ENCODE data around the gene AIFM3.

The AIFM3 gene

GRCh38 chr22:20989323-20990138, 22.5 kb downstream of the AIFM3 start:
- H3K4me3 ChIP-seq (ENCODE audit: low read depth, low read length) = no peak overlapping the region

GRCh38 chr22:20990184-20991180, 23.4 kb downstream of the AIFM3 start:
- H3K4me3 ChIP-seq (ENCODE audit: low read depth, low read length) = no peak overlapping the region

GRCh38 chr22:20991252-20992055, 24.4 kb downstream of the AIFM3 start:
- no peak overlapping the region for H3K4me3 ChIP-seq (ENCODE audit: low read depth, low read length)

DNA sequence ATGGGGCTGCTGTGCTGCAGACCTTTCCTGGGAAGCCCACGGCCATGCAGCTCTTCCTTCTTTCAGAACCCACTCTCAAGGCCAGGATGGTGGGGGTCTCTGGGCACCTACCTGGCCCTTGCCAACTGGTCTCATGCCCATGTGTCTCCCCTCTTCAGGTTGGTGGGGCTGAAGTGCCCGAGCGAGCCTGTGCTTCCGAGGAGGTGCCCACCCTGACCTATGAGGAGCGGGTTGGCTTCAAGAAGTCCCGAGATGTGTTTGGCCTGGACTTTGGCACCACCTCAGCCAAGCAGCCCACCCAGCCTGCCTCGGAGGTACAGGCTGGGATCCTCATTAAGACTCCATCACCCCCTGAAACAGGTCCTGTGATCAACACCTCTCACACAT, 25.0 kb downstream of the AIFM3 start:
- H3K4me3 ChIP-seq (ENCODE audit: low read depth, low read length) = no peak overlapping the region

DNA sequence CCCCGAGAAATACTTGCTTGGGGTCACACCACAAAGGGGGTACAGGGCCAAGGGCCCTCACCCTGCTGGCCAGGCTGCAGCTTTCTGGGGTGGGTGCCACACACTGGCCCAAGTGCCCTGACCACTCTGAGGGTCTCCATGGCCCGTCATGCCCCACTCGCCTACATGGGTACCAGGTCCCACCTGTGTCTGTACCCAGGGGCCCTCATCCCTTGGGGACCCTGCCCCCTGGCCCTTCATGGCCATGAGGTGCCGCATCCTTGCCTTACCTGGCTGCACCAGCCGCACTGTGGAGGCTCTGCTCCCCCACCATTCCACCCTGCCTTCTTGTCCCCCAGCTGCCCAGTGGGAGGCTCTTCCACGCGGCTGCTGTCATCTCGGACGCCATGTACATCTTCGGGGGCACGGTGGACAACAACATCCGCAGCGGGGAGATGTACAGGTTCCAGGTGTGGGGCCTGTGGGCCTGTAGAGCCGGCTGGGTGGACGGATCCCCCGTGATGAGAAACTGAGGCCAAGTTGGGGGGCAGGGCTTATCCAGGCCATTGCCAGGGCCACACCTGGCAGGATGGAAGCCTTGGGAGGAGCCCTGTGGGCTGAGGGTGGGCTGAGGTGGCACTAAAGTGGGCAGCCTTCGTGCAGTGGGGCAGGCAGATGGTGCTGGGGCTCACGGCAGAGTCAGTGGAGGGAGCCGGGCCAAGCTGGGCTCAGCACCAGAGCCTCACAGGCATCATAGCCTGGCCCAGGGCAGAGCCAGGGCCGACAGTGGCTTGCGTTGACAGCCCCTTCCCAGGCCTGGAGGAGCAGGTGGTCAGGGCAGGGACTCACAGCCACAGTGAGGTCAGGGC, 25.6 kb downstream of the AIFM3 start:
- H3K4me3 ChIP-seq (ENCODE audit: low read depth, low read length) = no peak overlapping the region

- H3K4me3 ChIP-seq (ENCODE audit: low read depth, low read length) = no peak overlapping the region
Observed at GRCh38 chr22:20993304-20994127, 26.5 kb downstream of the AIFM3 start.

- no peak overlapping the region for H3K4me3 ChIP-seq (ENCODE audit: low read depth, low read length)
Observed at GRCh38 chr22:20994128-20994901, 27.3 kb downstream of the AIFM3 start.

DNA sequence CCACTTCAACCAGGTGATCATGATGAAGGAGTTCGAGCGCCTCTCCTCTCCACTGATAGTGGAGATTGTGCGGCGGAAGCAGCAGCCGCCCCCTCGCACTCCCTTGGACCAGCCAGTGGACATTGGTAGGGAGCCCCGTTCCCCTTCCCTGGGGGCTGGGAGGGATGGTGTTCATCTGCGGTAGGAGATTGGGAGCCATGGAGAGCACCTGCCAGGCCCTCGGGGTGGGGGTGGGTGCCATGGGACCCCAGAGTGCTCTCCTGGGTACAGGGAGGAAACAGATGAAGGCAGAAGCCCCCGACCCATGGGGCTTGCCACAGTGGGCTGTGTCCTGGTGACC, 27.8 kb downstream of the AIFM3 start:
- H3K4me3 ChIP-seq (ENCODE audit: low read depth, low read length) = no peak overlapping the region

DNA sequence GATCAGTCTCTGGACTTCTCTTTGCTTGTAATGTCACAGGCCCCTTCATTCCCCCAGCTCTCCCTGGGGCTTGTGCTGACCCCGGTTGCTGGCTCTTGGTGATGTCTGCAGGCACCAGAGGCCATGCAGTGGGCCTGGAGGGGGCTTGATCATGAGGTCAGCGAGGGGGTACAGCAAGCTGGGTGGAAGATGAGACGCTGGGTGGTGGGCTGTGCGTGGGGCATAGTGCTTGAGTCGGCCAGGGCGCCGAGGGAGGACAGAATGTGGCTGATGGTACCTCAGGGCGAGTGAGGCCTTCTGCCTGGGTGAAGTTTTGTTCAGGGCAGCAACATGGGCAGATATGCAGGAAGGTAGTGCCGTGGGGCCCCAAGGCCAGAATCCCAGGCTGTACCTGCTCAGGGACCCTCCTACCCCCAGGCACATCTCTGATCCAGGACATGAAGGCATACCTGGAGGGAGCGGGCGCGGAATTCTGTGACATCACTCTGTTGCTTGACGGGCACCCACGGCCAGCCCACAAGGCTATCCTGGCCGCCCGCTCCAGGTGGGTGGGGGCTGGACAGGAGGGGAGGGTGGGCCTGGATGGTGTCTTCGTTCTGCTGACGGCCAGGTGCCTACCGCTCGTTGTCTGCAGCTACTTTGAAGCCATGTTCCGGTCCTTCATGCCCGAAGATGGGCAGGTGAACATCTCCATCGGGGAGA, 28.4 kb downstream of the AIFM3 start:
- no peak overlapping the region for H3K4me3 ChIP-seq (ENCODE audit: low read depth, low read length)

GRCh38 chr22:20996031-20996410, 29.0 kb downstream of the AIFM3 start:
- H3K4me3 ChIP-seq (ENCODE audit: low read depth, low read length) = no peak overlapping the region

DNA sequence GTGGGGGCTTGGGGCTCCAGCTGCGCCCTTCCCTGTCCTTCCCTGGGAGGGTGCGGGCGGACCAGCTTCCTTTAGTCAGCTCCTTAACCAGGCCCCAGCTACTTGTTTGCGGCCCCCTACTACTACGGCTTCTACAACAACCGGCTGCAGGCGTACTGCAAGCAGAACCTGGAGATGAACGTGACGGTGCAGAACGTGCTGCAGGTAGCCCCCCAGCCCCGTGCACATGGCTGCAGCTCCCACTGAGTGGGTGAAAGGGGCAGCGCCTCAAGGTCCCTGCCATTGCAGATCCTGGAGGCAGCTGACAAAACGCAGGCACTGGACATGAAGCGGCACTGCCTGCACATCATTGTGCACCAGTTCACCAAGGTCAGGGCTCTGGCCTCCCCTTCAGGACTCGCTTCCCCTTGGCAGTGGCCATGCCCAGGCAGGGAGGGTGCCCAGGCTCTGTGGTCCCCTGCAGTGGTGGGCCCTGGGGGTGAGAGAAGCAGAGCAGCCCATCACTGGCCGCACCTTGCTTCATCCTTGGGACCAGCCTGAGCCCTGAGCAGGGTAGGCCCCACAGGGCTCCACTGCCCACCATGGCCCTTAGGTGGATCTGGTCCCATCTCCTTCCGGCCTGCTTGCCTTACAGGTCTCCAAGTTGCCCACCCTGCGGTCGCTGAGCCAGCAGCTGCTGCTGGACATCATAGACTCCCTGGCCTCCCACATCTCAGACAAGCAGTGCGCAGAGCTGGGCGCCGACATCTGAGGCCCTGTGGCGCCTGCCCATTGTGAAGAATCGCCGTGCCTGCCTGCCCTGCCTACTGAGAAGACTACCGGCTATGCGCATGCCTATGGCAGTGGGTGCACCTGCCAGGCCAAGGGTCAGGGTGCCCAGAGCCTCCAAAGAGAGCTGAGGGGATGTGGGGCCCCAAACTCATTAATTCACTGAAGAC, 29.8 kb downstream of the AIFM3 start:
- no peak overlapping the region for H3K4me3 ChIP-seq (ENCODE audit: low read depth, low read length)

DNA sequence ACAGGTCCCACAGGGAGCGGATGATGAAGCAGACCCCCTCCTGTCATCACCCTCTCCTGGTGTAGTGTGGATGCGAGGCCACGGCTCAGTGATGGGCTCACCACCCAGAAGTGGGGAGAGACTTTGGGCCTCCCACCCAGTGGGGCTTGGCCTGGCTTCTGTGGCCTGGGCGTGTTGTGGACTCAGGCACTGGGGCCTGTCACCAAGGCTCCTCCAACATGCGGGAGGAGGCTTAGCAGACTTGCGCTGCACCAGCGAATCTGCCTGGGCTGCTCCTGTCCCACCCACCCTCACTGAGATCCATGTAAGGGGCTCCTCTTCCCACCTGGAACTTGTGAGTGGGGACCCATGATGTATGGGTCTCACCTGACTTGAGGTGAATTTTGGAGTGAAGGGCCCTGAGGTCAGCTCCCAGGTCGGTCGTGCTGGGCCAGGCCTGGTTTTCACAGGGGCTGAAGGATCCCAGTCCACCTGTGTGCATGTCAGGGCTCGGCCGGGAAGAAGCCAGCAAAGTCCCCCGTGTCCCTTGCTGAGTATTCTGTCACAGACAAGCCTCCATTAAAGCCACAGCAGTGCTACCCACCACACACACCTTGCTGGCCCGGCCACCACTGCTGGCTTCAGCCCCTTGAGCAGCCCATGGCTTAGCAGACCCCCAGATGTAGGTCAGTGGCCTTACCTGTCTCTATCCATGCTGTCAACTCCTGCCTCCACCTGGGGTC, 30.6 kb downstream of the AIFM3 start:
- no peak overlapping the region for H3K4me3 ChIP-seq (ENCODE audit: low read depth, low read length)

DNA sequence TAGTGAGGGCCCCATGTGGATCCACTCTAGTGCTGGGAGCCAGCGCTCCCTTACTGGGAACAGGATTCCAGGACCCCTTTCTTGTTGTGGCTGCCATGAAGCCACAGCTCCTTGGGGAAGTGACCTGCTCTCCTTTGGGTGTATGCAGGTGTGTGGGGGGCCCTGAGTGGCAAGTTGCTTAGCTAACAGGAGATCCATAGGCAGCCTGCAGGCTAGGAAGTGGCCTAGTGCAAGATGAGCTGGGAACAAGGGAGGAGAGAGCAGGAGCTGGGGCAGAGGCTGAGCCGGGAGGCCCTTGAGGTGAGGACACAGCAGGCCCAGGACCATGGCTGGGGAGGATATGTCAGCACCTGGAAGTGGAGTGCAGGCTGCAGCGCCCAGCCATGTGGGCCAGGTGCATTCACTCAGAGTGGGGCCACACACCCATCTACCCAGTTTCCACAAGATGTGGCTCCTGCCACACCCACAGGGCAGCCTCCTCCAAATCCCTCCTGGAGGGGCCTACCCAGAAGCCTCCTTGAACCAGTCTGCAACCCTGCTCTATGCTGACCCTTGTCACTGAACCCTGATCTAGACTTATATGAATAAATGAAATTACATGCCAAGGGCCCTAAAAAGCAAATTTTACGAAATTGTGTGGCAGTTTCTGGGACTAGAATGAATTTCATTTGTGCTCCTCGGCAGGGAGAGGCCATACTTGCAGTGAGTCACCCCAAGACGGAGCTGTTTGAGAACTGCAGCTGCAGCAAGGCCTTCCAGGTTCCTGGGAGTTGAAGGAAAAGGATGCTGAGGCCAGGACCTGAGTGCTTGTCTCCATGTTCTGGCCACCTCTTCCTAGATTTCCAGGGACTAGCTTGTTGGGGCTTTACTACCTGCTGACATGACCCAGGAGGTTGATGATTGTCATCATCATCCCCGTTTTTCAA, 31.6 kb downstream of the AIFM3 start:
- no peak overlapping the region for H3K4me3 ChIP-seq (ENCODE audit: low read depth, low read length)

GRCh38 chr22:20999350-21000206, 32.5 kb downstream of the AIFM3 start:
- no peak overlapping the region for H3K4me3 ChIP-seq (ENCODE audit: low read depth, low read length)
